PFSK-1 (cell line): Measurements from ENCODE around the gene KDM2A.

Source experiments
- SIN3A ChIP-seq: IDR thresholded peaks from 2 replicates; pipeline ENCODE4 v1.6.1; 2012; ENCODE audit warnings: mild to moderate bottlenecking, low read length, moderate library complexity, borderline replicate concordance; ENCODE audit not compliant: insufficient read depth
- TAF1 ChIP-seq: IDR thresholded peaks from 2 replicates; pipeline ENCODE4 v1.6.1; 2012; ENCODE audit warnings: low read length, control low read depth, borderline replicate concordance; ENCODE audit not compliant: insufficient read depth

- TF ChIP-seq SIN3A: no peak
- TF ChIP-seq TAF1: no peak
Observed at GRCh38 chr11:67204822-67205221, 85.8 kb downstream of the KDM2A start.
